HepG2 (cell line): Measurements from ENCODE around the gene PSMD1. TPM values are rescaled to one million over a fixed set of nuclear protein-coding genes. Genes with fewer than 3 reads are reported as not detected.

ENCODE experiments used
- ATAC-seq: fragments of 200-7000 bp; cut with Tn5 transposase; 3 replicates; pipeline ENCODE4 v1.9.1; 2020; ENCODE audit warnings: mild to moderate bottlenecking, moderate library complexity
- BruUV-seq: library from RNA; stranded (reverse); fragments of 400-500 nt; replicated peaks from 2 replicates; lab custom pipeline; 2021; lab: Mats Ljungman, UMichigan
- CTCF ChIA-PET: fragments of 300-600 bp; formaldehyde crosslinking; extraction: SDS; loops from one replicate; lab custom pipeline; 2021; ENCODE audit warnings: low total read pairs, inconsistent platforms, low intra/inter-chr PET ratio; lab: Yijun Ruan, JAX
- POLR2A ChIA-PET: fragments of 350-600 bp; sonication (Branson Sonifier 250); formaldehyde crosslinking; loops from one replicate; lab custom pipeline; 2020; ENCODE audit warnings: antibody characterized with exemption, inconsistent platforms; lab: Yijun Ruan, JAX
- DNase-seq: peaks from one replicate; pipeline ENCODE4 v3.0.0-alpha.2; 2015; ENCODE audit warnings: low spot score
- FAIRE-seq: peaks from 3 replicates; lab custom pipeline; 2011; peaks lifted over from hg19 to GRCh38; lab: Jason Lieb, UNC
- H2AFZ ChIP-seq: one replicate; pipeline ENCODE4 v1.6.1; 2011; ENCODE audit warnings: low read length, inconsistent platforms
- H3K27ac ChIP-seq: fragments of 300-600 bp; 3 replicates; pipeline ENCODE4 v1.8.0; 2011; ENCODE audit warnings: mixed run types, mild to moderate bottlenecking, mixed read lengths, low read length, inconsistent platforms; ENCODE audit not compliant: insufficient read depth; ENCODE audit errors: extremely low read length
- H3K27me3 ChIP-seq, 2 experiments: fragments of 200-600 bp in 1 of 2; 2 replicates in 1 of 2; 3 replicates in 1 of 2; pipeline versions ENCODE4 v1.6.0 to v1.8.0; 2011; ENCODE audit warnings: low read length in 2 of 2, mild to moderate bottlenecking in 2 of 2, moderate library complexity in 2 of 2, inconsistent platforms in 1 of 2; ENCODE audit not compliant: insufficient read depth in 2 of 2, control insufficient read depth in 1 of 2
- H3K36me3 ChIP-seq, 2 experiments: fragments of 200-600 bp in 1 of 2; replicated peaks in 1 of 2; 2 replicates in 1 of 2; 3 replicates in 1 of 2; pipeline versions ENCODE4 v1.5.1 to v1.8.0; 2011; ENCODE audit warnings: low read length in 2 of 2, inconsistent platforms in 1 of 2; ENCODE audit not compliant: insufficient read depth in 2 of 2, control insufficient read depth in 1 of 2
- H3K4me1 ChIP-seq: 2 replicates; pipeline ENCODE4 v1.5.1; 2012; ENCODE audit warnings: low read length, inconsistent platforms; ENCODE audit not compliant: insufficient read depth
- H3K4me2 ChIP-seq: 2 replicates; pipeline ENCODE4 v1.6.0; 2011; ENCODE audit warnings: low read depth, low read length, inconsistent platforms
- H3K4me3 ChIP-seq, 3 experiments: fragments of 200-600 bp in 1 of 3; sonication (generic), shearing (Covaris generic) in 1 of 3; replicated peaks in 1 of 3; 2 replicates each; pipeline ENCODE4 v1.5.1; 2011 to 2016; ENCODE audit warnings: low read length in 3 of 3, inconsistent platforms in 2 of 3, low read depth in 2 of 3, mild to moderate bottlenecking in 2 of 3, control low read depth in 1 of 3, mixed read lengths in 1 of 3; ENCODE audit not compliant: insufficient read depth in 1 of 3
- H3K79me2 ChIP-seq: one replicate; pipeline ENCODE4 v1.6.1; 2011; ENCODE audit warnings: low read length, inconsistent platforms; ENCODE audit not compliant: insufficient read depth
- H3K9ac ChIP-seq: 2 replicates; pipeline ENCODE4 v1.6.0; 2011; ENCODE audit warnings: mild to moderate bottlenecking, low read depth, low read length, inconsistent platforms; ENCODE audit not compliant: insufficient read depth
- H3K9me3 ChIP-seq: 2 replicates; pipeline ENCODE4 v1.5.1; 2012; ENCODE audit warnings: mild to moderate bottlenecking, low read length
- H4K20me1 ChIP-seq: 2 replicates; pipeline ENCODE4 v1.6.0; 2011; ENCODE audit warnings: inconsistent platforms, mild to moderate bottlenecking, low read length, moderate library complexity; ENCODE audit not compliant: insufficient read depth
- ASH2L ChIP-seq: fragments of 300-600, 200-600 bp; sonication (generic); IDR thresholded peaks from 2 replicates; pipeline ENCODE4 v1.7.0; 2017; ENCODE audit warnings: low read depth, mild to moderate bottlenecking, moderate library complexity, mixed read lengths, low read length; ENCODE audit not compliant: insufficient read length
- EED ChIP-seq: sonication (generic); formaldehyde crosslinking; IDR thresholded peaks from 2 replicates; pipeline ENCODE4 v1.5.0; 2020; ENCODE audit warnings: mild to moderate bottlenecking, missing genetic modification reagents
- FOXK2 ChIP-seq: fragments of 450-650 bp; IDR thresholded peaks from 2 replicates; pipeline ENCODE4 v1.6.1; 2016
- KLF13 ChIP-seq: sonication (generic); formaldehyde crosslinking; IDR thresholded peaks from 2 replicates; pipeline ENCODE4 v1.4.0; 2020; ENCODE audit warnings: mild to moderate bottlenecking, missing genetic modification reagents
- MTA1 ChIP-seq: sonication (generic); formaldehyde crosslinking; IDR thresholded peaks from 2 replicates; pipeline ENCODE4 v1.4.0; 2020; ENCODE audit warnings: missing genetic modification reagents, mild to moderate bottlenecking, borderline replicate concordance
- ZNF136 ChIP-seq: sonication (generic); formaldehyde crosslinking; IDR thresholded peaks from 2 replicates; pipeline ENCODE4 v1.8.1; 2022; ENCODE audit warnings: low read depth, mild to moderate bottlenecking, moderate library complexity, missing genetic modification reagents
- ZNF430 ChIP-seq: sonication (generic); formaldehyde crosslinking; IDR thresholded peaks from 2 replicates; pipeline ENCODE4 v1.9.0; 2021; ENCODE audit warnings: mild to moderate bottlenecking, missing genetic modification reagents
- ZNF549 ChIP-seq: sonication (generic); formaldehyde crosslinking; IDR thresholded peaks from 2 replicates; pipeline ENCODE4 v1.5.0; 2020; ENCODE audit warnings: missing genetic modification reagents
- ZNF629 ChIP-seq: sonication (generic); formaldehyde crosslinking; conservative IDR thresholded peaks from 2 replicates; pipeline ENCODE4 v1.5.0; 2020; ENCODE audit warnings: missing genetic modification reagents
- ZNF672 ChIP-seq: sonication (generic); formaldehyde crosslinking; IDR thresholded peaks from 2 replicates; pipeline ENCODE4 v1.8.1; 2022; ENCODE audit warnings: missing genetic modification reagents
- ZNF687 ChIP-seq: sonication (generic); formaldehyde crosslinking; IDR thresholded peaks from 2 replicates; pipeline ENCODE4 v1.5.1; 2020; ENCODE audit warnings: mild to moderate bottlenecking, missing genetic modification reagents, moderate library complexity
- ZNF691 ChIP-seq: sonication (generic); formaldehyde crosslinking; IDR thresholded peaks from 2 replicates; pipeline ENCODE4 v1.4.0; 2020; ENCODE audit warnings: missing genetic modification reagents, low read depth, mild to moderate bottlenecking, borderline replicate concordance
- WGBS: methylation state at CpG from one replicate; pipeline ENCODE4 v1.1.6; 2017; ENCODE audit warnings: low lambda C conversion rate; 5-methylcytosine and 5-hydroxymethylcytosine counted together
- in situ Hi-C: cut with HindIII; loops from 2 replicates; pipeline ENCODE4 v1.10.0; 2017; ENCODE audit warnings: low pct_unique_long_range_greater_than_20kb; ENCODE audit not compliant: extremely low pct_ligation_motif_present
- intact Hi-C: fragments of 100-400 bp; cut with micrococcal nuclease; formaldehyde crosslinking; loops from one replicate; pipeline ENCODE4 v1.10.0; 2022; ENCODE audit not compliant: unreplicated experiment
- polyA plus RNA-seq, 8 experiments: library from polyadenylated mRNA; depleted of rRNA in 3 of 8; stranded (reverse) in 7 of 8; unstranded in 1 of 8; fragments of >200 nt; fragmentation: Illumina TruSeq in 4 of 8; extraction: Trizol in 4 of 8; gene quantifications; 2 replicates each; pipeline versions ENCODE4 v1.2.1 to v1.2.3, GENCODE V29; 2011 to 2016; ENCODE audit warnings: low read depth in 4 of 8, missing spikeins in 1 of 8, mixed read lengths in 1 of 8; ENCODE audit not compliant: insufficient read depth in 1 of 8
- total RNA-seq, 5 experiments: library from RNA; depleted of rRNA; stranded (reverse); fragments of >200 nt; fragmentation: Illumina TruSeq; extraction: Trizol; gene quantifications; 2 replicates each; pipeline ENCODE4 v1.2.3, GENCODE V29; 2016; ENCODE audit warnings: low read depth in 1 of 5
- TF ChIP-seq, protein P1 (sequence below): sonication (generic); formaldehyde crosslinking; IDR thresholded peaks from 2 replicates; pipeline ENCODE4 v1.8.0; 2022; ENCODE audit warnings: mild to moderate bottlenecking, missing genetic modification reagents, moderate library complexity
- TF ChIP-seq, protein P2 (sequence below): sonication (generic); formaldehyde crosslinking; IDR thresholded peaks from 2 replicates; pipeline ENCODE4 v1.9.0; 2021; ENCODE audit warnings: missing genetic modification reagents, mild to moderate bottlenecking, borderline replicate concordance
- TF ChIP-seq, protein P3 (sequence below): sonication (generic); formaldehyde crosslinking; IDR thresholded peaks from 2 replicates; pipeline ENCODE4 v1.8.1; 2023; ENCODE audit warnings: missing genetic modification reagents, inconsistent platforms, borderline replicate concordance

PSMD1 gene
- total and polyA plus RNA-seq, 2 of the 13 experiments (the other 11 are each of a cell fraction or from before 2014, with no cell fraction given) = 136 to 191 TPM

GRCh38 chr2:231009236-231009919, 47.3 kb upstream of the PSMD1 start:
- peaks cover 4% of the 10 kb centered on the region; the same call in 1 of the 2 replicates for H3K9me3 ChIP-seq
- no peak overlapping the region for H3K27ac ChIP-seq
- FAIRE-seq = no peak
- H3K27me3 ChIP-seq = peaks cover 3 to 45% of the 10 kb centered on the region in 2 experiments; a peak in 4 of 5 replicates
- no peak overlapping the region for H2AFZ ChIP-seq
- no peak for DNase-seq
- no peaks in the 10 kb centered on the region for H3K36me3 ChIP-seq
- in situ Hi-C loops = no loop called here
- intact Hi-C loops = no loop called here
- BruUV-seq = no TSS peak
- ChIA-PET CTCF (no interaction called here), POLR2A (interaction anchor here (3.6 kb wide), 1 partner anchor 42 kb away, joined by 46 read pairs; no protein-coding TSS in a partner anchor)
- WGBS = 24% methylated on average over 14 of the region's 14 CpGs
- H3K4me3 ChIP-seq = no peak overlapping the region
- ATAC-seq = peak; percentile 13
- no peaks in the 10 kb centered on the region for H3K79me2 ChIP-seq
- no peaks in the 10 kb centered on the region for H4K20me1 ChIP-seq
- peaks cover 36% of the 10 kb centered on the region for H3K4me1 ChIP-seq
- H3K9ac ChIP-seq = no peak overlapping the region
- no peak overlapping the region for H3K4me2 ChIP-seq
- TF ChIP-seq ZNF430 (CRISPR knock-in tag) (no peak), MTA1 (CRISPR knock-in tag) (no peak), ZNF687 (CRISPR knock-in tag) (peak; percentile 31; the same call in 1 of the 2 replicates), ZNF549 (CRISPR knock-in tag) (no peak), EED (CRISPR knock-in tag) (0 out of 2 replicates have a peak, but pooled peaks have one; percentile 25), ASH2L (no peak), ZNF136 (no peak), KLF13 (no peak), FOXK2 (no peak), ZNF629 (no peak), ZNF691 (CRISPR knock-in tag) (no peak), ZNF672 (0 out of 2 replicates have a peak, but pooled peaks have one; percentile 39)
- TF ChIP-seq, protein P1, sequence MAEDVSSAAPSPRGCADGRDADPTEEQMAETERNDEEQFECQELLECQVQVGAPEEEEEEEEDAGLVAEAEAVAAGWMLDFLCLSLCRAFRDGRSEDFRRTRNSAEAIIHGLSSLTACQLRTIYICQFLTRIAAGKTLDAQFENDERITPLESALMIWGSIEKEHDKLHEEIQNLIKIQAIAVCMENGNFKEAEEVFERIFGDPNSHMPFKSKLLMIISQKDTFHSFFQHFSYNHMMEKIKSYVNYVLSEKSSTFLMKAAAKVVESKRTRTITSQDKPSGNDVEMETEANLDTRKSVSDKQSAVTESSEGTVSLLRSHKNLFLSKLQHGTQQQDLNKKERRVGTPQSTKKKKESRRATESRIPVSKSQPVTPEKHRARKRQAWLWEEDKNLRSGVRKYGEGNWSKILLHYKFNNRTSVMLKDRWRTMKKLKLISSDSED = no peak
- TF ChIP-seq, protein P2, sequence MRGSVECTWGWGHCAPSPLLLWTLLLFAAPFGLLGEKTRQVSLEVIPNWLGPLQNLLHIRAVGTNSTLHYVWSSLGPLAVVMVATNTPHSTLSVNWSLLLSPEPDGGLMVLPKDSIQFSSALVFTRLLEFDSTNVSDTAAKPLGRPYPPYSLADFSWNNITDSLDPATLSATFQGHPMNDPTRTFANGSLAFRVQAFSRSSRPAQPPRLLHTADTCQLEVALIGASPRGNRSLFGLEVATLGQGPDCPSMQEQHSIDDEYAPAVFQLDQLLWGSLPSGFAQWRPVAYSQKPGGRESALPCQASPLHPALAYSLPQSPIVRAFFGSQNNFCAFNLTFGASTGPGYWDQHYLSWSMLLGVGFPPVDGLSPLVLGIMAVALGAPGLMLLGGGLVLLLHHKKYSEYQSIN = no peak
- TF ChIP-seq, protein P3, sequence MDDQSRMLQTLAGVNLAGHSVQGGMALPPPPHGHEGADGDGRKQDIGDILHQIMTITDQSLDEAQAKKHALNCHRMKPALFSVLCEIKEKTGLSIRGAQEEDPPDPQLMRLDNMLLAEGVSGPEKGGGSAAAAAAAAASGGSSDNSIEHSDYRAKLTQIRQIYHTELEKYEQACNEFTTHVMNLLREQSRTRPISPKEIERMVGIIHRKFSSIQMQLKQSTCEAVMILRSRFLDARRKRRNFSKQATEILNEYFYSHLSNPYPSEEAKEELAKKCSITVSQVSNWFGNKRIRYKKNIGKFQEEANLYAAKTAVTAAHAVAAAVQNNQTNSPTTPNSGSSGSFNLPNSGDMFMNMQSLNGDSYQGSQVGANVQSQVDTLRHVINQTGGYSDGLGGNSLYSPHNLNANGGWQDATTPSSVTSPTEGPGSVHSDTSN (CRISPR knock-in tag) = no peak
